ENCODE data around the gene NEDD4. TPM values are rescaled to one million over a fixed set of nuclear protein-coding genes. Genes with fewer than 3 reads are reported as not detected.
A peak's percentile ranks its signal among the peaks of the same experiment; 100 is the strongest.

The NEDD4 gene
- total RNA-seq, 1 experiment from 2014 or later = 18.8 TPM

DNA sequence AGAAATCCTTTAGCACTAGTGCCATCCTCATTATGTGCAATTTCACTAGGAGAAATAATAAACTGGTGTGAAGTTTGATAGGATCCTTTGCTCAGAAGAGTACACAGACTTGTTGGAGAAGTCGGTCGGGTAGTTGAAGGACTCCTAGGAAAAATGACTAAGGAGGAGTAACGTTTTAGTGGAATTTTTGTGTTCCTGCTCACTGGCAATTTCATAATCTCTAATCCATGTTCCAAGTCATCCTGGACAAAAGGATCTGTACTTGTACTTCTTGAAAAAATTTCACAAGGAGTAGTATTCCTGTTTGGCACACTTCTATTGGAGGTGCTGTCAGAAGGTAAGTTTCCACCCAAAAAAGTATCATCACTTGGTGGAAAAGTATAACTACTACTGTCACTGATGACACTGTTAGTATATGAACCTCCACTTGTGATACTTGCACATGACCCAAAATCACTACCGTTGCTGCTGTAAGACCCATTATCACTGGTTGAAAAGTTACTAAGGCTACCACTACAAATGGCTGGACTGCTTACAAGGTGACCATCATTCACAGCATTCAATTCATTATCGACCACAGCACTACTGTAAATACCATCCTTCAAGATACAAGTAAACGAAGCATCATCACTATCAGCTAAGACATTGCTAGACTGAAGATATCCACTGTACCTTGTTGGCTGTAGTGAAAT lies 77.4 kb downstream of the NEDD4 start:
- intact Hi-C loops (cut with micrococcal nuclease; ENCODE audit: unreplicated experiment) = no loop called here
- no peaks in the 10 kb centered on the region; the same call in 1 of the 2 replicates for H3K36me3 ChIP-seq (ENCODE audit: control insufficient read depth, insufficient read depth, low read length)
- CTCF ChIA-PET = interaction anchor here (0.6 to 2.7 kb wide), 2 partner anchors 19 to 139 kb away, joined by 3 to 13 read pairs; no protein-coding TSS in a partner anchor
- no peaks in the 10 kb centered on the region for H3K9me3 ChIP-seq (ENCODE audit: control insufficient read depth, insufficient read depth, low read depth, low read length)
- no peaks in the 10 kb centered on the region for H3K27me3 ChIP-seq (ENCODE audit: control insufficient read depth, insufficient read depth, low read length)
- in situ Hi-C loops (cut with HindIII; ENCODE audit: low pct_unique_long_range_greater_than_20kb, low sequenced_read_pairs) = no loop called here
- DNase-seq (ENCODE audit: low read depth, low spot score) (no peak), ATAC-seq (no peak)
- POLR2A ChIA-PET = no interaction called here
- no peak for TF ChIP-seq POLR2AphosphoS5 (IDR thresholded peaks at IDR 0.05; ENCODE audit: low read depth, low read length)
- no peak for TF ChIP-seq REST (IDR thresholded peaks at IDR 0.05; ENCODE audit: insufficient read depth in 1 of 2, low read depth in 2 of 2, low read length in 1 of 2)
- TF ChIP-seq TCF7L2 (IDR thresholded peaks at IDR 0.05; ENCODE audit: low read depth, low read length) = no peak
- peak overlapping the region; percentile 76 for H3K27ac ChIP-seq (ENCODE audit: low read length)
- peak overlapping the region; percentile 21 to 44 for H3K4me3 ChIP-seq (ENCODE audit: low read depth in 2 of 2, low read length in 2 of 2)
- no TSS peak for BruUV-seq (replicated peaks)
- peaks cover 24% of the 10 kb centered on the region for H3K4me1 ChIP-seq (ENCODE audit: control insufficient read depth, insufficient read depth, low read length)

DNA sequence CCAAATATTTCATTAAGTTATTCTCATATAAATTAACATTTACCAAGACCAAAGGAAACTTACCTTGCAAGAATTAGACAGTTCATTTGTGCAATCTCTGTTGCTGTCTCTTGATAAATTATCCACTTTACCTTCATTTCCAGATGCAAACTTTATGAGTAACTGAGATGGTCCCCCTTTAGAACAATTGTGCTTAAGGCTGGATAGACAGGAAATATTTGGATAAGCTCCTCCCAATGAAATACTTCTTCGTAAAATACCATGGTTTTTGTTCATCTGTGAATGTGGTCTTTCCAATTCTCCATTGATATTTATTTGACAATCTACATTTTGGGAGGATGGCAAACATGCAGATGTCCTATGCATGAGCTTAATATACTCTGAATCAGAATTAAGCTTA lies 78.2 kb downstream of the NEDD4 start:
- Histone ChIP-seq H3K9me3 (ENCODE audit: control insufficient read depth, insufficient read depth, low read depth, low read length) (no peaks in the 10 kb centered on the region), H3K27me3 (ENCODE audit: control insufficient read depth, insufficient read depth, low read length) (no peaks in the 10 kb centered on the region), H3K27ac (ENCODE audit: low read length) (peak overlapping the region; percentile 76), H3K4me3 (ENCODE audit: low read depth in 2 of 2, low read length in 2 of 2) (peak overlapping the region; percentile 21 to 44), H3K36me3 (ENCODE audit: control insufficient read depth, insufficient read depth, low read length) (no peaks in the 10 kb centered on the region; the same call in 1 of the 2 replicates), H3K4me1 (ENCODE audit: control insufficient read depth, insufficient read depth, low read length) (peaks cover 24% of the 10 kb centered on the region)
- in situ Hi-C loops (cut with HindIII; ENCODE audit: low pct_unique_long_range_greater_than_20kb, low sequenced_read_pairs) (no loop called here), intact Hi-C loops (cut with micrococcal nuclease; ENCODE audit: unreplicated experiment) (no loop called here)
- BruUV-seq (replicated peaks) = no TSS peak
- POLR2A ChIA-PET = no interaction called here
- no peak for TF ChIP-seq POLR2AphosphoS5 (IDR thresholded peaks at IDR 0.05; ENCODE audit: low read depth, low read length)
- TF ChIP-seq REST (IDR thresholded peaks at IDR 0.05; ENCODE audit: insufficient read depth in 1 of 2, low read depth in 2 of 2, low read length in 1 of 2) = no peak
- no peak for TF ChIP-seq SIN3A (IDR thresholded peaks at IDR 0.05; ENCODE audit: borderline replicate concordance, insufficient read depth, low read depth, low read length)
- no peak for TF ChIP-seq CTCF (IDR thresholded peaks at IDR 0.05)
- no peak for TF ChIP-seq TCF7L2 (IDR thresholded peaks at IDR 0.05; ENCODE audit: low read depth, low read length)
- ATAC-seq = no peak
- CTCF ChIA-PET = interaction anchor here (2.7 kb wide), 1 partner anchor 18 kb away, joined by 13 read pairs; no protein-coding TSS in a partner anchor
- DNase-seq (ENCODE audit: low read depth, low spot score) = no peak

All from Panc1 (cell line).